Esophagus muscularis mucosa (tissue), 4 donors: ENCODE measurements around the gene SETD2.

ENCODE experiments used
- EP300 ChIP-seq: sonication (generic); formaldehyde crosslinking; IDR thresholded peaks from one replicate; pipeline ENCODE4 v1.6.1; 2017; ENCODE audit warnings: antibody characterized with exemption
- POLR2A ChIP-seq: fragments of 450-650 bp; IDR thresholded peaks from one replicate; pipeline ENCODE4 v1.6.1; 2017; ENCODE audit warnings: antibody characterized with exemption, moderate library complexity, mild to moderate bottlenecking, low read depth
- TF ChIP-seq, protein P1 (sequence below), 3 experiments: fragments of 200-600 bp in 2 of 3; fragments of 450-650 bp in 1 of 3; sonication (generic) in 2 of 3; IDR thresholded peaks; one replicate each; pipeline ENCODE4 v1.5.1; 2017 to 2019; ENCODE audit warnings: antibody characterized with exemption in 3 of 3, mild to moderate bottlenecking in 2 of 3, moderate library complexity in 1 of 3

DNA sequence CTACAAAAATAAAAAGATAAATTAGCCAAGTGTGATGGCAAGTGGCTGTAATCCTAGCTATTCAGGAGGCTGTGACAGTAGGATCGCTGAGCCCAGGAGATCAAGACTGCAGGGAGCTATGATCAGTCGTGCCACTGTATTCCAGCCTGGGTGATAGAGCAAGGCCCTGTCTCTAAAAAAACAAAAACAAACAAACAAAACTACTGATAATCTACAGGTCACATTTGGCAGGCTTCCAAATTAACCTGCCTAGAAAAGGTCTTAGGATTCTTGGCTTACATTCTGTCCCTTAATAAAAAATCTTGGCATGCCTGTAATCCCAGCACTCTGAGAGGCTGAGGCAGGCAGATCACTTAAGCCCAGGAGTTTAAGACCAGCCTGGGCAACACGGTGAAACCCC lies 33.4 kb upstream of the SETD2 start:
- TF ChIP-seq, protein P1, sequence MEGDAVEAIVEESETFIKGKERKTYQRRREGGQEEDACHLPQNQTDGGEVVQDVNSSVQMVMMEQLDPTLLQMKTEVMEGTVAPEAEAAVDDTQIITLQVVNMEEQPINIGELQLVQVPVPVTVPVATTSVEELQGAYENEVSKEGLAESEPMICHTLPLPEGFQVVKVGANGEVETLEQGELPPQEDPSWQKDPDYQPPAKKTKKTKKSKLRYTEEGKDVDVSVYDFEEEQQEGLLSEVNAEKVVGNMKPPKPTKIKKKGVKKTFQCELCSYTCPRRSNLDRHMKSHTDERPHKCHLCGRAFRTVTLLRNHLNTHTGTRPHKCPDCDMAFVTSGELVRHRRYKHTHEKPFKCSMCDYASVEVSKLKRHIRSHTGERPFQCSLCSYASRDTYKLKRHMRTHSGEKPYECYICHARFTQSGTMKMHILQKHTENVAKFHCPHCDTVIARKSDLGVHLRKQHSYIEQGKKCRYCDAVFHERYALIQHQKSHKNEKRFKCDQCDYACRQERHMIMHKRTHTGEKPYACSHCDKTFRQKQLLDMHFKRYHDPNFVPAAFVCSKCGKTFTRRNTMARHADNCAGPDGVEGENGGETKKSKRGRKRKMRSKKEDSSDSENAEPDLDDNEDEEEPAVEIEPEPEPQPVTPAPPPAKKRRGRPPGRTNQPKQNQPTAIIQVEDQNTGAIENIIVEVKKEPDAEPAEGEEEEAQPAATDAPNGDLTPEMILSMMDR (IDR thresholded peaks at IDR 0.05) = no peak
- TF ChIP-seq EP300 (no peak), POLR2A (no peak)
